Esophagus muscularis mucosa (tissue), 4 donors: ENCODE results near the gene CTPS2.

Experiments
- EP300 ChIP-seq: sonication (generic); formaldehyde crosslinking; IDR thresholded peaks from one replicate; pipeline ENCODE4 v1.6.1; 2017; ENCODE audit warnings: antibody characterized with exemption
- POLR2A ChIP-seq: fragments of 450-650 bp; IDR thresholded peaks from one replicate; pipeline ENCODE4 v1.6.1; 2017; ENCODE audit warnings: antibody characterized with exemption, moderate library complexity, mild to moderate bottlenecking, low read depth
- POLR2AphosphoS5 ChIP-seq, 2 donors: sonication (generic); formaldehyde crosslinking; IDR thresholded peaks; one replicate each; pipeline ENCODE4 v1.6.1; 2017; ENCODE audit warnings: antibody characterized with exemption in 2 of 2
- TF ChIP-seq, protein P1 (sequence below), 3 experiments: fragments of 200-600 bp in 2 of 3; fragments of 450-650 bp in 1 of 3; sonication (generic) in 2 of 3; IDR thresholded peaks; one replicate each; pipeline ENCODE4 v1.5.1; 2017 to 2019; ENCODE audit warnings: antibody characterized with exemption in 3 of 3, mild to moderate bottlenecking in 2 of 3, moderate library complexity in 1 of 3

- TF ChIP-seq, protein P1, sequence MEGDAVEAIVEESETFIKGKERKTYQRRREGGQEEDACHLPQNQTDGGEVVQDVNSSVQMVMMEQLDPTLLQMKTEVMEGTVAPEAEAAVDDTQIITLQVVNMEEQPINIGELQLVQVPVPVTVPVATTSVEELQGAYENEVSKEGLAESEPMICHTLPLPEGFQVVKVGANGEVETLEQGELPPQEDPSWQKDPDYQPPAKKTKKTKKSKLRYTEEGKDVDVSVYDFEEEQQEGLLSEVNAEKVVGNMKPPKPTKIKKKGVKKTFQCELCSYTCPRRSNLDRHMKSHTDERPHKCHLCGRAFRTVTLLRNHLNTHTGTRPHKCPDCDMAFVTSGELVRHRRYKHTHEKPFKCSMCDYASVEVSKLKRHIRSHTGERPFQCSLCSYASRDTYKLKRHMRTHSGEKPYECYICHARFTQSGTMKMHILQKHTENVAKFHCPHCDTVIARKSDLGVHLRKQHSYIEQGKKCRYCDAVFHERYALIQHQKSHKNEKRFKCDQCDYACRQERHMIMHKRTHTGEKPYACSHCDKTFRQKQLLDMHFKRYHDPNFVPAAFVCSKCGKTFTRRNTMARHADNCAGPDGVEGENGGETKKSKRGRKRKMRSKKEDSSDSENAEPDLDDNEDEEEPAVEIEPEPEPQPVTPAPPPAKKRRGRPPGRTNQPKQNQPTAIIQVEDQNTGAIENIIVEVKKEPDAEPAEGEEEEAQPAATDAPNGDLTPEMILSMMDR (IDR thresholded peaks at IDR 0.05): no peak
- TF ChIP-seq POLR2AphosphoS5 (IDR thresholded peaks at IDR 0.05): no peak
- TF ChIP-seq EP300: no peak
- no peak for TF ChIP-seq POLR2A
These were observed 20.5 kb upstream of the CTPS2 start for GRCh38 chrX:16733013-16733412.
